Cardiac fibroblast (primary cell): ENCODE results near the gene DYNLRB2.

Experiments used
- DNase-seq, 2 donors: peaks; one replicate each; pipeline versions ENCODE4 v3.0.0 to v3.0.0-alpha.2; 2010; ENCODE audit warnings: low read depth in 2 of 2
- H3K4me3 ChIP-seq, 2 donors: replicated peaks in 1 of 2; 1 replicate in 1 of 2; 2 replicates in 1 of 2; pipeline ENCODE4 v1.5.1; 2011; ENCODE audit warnings: low read depth in 2 of 2, low read length in 2 of 2, mild to moderate bottlenecking in 2 of 2, moderate library complexity in 1 of 2
- TF ChIP-seq, protein P1 (sequence below): IDR thresholded peaks from one replicate; pipeline ENCODE4 v1.5.1; 2011; ENCODE audit warnings: low read depth, mild to moderate bottlenecking, low read length, inconsistent platforms

DYNLRB2 gene

DNA sequence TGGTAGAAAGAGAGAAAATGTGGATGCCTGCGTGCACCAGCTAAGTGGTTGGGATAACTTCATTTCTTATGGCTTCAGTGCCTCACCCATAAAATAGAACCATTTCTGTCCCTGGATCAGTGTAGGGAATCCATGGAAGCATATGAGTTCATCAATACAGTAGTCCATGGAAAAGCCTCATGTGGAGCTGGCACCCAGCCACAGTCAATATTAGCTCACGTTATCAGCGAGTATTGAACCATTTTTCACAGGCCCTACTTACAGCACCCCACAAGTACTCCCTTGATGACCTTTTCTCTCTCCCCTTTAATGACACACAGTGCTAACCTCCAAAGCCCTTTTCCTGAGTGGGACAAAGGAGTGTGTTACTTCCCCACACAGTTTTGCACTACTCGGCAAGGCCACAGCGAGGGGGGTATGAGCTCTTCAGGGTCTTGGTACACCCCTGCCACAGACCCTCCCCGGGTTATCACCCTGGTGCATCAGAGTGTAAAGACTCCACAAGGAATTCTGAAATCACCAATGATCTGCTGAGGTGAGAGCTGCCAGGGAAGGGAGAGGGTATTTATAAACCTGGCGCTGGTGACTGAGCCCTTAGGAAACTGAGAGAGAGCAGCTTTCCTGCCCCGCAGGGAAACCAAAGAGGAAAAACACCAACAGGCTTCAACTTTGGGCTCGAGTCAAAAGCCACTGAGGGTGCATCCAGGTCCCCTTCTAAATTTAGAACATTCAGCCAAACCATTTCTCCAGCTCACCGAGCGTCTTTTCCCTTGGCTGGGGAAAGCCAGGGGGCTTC is 36.9 kb downstream of the DYNLRB2 start:
- DNase-seq = no peak
- TF ChIP-seq, protein P1, sequence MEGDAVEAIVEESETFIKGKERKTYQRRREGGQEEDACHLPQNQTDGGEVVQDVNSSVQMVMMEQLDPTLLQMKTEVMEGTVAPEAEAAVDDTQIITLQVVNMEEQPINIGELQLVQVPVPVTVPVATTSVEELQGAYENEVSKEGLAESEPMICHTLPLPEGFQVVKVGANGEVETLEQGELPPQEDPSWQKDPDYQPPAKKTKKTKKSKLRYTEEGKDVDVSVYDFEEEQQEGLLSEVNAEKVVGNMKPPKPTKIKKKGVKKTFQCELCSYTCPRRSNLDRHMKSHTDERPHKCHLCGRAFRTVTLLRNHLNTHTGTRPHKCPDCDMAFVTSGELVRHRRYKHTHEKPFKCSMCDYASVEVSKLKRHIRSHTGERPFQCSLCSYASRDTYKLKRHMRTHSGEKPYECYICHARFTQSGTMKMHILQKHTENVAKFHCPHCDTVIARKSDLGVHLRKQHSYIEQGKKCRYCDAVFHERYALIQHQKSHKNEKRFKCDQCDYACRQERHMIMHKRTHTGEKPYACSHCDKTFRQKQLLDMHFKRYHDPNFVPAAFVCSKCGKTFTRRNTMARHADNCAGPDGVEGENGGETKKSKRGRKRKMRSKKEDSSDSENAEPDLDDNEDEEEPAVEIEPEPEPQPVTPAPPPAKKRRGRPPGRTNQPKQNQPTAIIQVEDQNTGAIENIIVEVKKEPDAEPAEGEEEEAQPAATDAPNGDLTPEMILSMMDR = no peak
- no peak overlapping the region for H3K4me3 ChIP-seq

DNA sequence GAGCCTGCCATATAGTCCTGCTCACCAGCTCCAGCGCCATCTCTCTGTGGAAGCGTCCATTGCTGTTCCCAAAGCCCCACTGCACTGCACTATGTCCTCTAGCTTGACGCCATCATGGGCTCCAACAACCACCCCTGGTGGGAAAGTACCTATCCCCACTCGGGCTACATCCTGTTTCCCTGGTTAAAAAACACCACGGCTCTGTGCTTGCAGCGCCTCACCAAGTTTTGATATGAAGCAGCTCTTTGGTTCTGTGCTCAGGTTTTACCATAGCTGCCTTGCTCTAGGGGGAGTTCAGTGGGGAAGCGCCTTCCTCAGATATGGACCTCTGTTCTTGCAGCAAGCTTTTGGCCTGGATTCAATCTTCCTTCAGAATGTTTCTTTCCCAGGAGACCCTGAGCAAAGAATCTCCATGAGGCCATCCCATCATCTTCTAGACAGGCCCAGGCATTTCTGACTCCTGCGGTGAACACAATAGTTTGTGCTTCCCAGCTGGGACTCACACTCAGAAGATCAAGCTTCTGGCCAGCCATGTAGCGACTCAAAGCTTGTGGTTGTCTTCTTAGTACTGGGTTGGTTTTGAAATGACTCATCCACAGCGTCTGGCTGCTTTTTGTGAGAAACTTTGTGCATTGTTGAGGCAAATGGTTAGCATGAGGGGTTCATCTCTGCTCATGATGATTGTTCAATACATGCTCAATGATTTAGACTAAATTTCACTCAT is 39.5 kb downstream of the DYNLRB2 start:
- TF ChIP-seq, protein P1 = no peak
- H3K4me3 ChIP-seq = no peak overlapping the region
- DNase-seq = peak in 1 of 2 donors; percentile 69

DNA sequence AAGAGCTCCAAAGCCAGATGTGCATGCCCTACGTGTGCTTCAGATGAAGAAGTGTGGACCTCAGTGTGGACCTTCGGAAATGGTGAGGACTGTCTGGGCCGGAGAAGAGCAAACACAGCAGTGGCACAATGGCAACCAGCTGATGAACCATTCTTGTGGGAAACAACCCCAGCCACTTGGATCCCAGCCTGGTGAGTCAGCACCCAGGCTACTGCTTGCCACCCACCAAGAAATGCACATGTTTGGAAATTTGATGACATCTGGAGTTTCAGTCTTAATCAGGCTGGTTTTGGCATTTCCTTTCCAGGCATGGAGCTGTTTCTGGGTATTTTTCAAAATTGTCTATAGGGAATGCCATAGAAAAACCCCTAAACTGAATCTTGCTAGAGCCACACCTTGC is 42.7 kb downstream of the DYNLRB2 start:
- TF ChIP-seq, protein P1 = no peak
- no peak overlapping the region for H3K4me3 ChIP-seq
- peak; percentile 57 to 76 for DNase-seq

DNA sequence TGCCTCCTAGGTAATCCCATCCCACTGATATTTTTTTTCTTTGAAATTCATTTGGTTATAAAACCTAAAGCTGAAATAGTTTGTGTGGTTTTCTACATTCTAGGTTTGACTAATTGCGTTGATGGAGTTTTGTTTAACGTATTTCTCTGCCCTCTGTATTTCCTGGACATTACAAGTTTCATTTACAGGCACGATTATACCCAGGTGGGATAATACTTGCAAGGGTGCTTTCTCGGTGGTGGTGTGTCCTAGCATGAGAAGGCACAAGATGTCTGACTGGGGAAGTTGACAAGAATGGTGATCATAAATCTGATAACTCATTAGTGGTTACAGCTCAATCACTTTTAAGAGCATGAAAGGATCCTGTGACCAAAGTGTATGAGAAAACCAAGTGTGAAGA is 45.0 kb downstream of the DYNLRB2 start:
- no peak for DNase-seq
- H3K4me3 ChIP-seq = no peak overlapping the region
- TF ChIP-seq, protein P1 = no peak

DNA sequence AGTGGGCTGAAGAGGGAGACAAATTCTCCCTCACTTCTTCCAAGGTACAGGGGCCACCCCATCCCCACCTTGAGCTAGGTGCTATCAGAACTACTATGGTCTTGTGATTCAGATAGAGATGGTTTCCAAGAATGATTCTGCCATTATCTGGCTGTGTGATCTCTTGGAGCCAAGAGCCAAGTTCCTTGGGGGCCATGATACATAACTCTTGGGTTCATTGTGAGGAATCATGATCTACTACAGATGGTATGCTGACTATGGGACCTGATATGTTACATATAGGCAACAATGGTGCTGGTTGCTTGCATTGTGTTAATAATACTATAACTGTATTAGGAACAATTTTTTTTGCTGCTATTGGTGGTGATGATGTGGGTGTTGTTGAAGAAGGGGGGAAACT is 45.7 kb downstream of the DYNLRB2 start:
- H3K4me3 ChIP-seq = no peak overlapping the region
- TF ChIP-seq, protein P1 = no peak
- peak in 1 of 2 donors; percentile 36 for DNase-seq

DNA sequence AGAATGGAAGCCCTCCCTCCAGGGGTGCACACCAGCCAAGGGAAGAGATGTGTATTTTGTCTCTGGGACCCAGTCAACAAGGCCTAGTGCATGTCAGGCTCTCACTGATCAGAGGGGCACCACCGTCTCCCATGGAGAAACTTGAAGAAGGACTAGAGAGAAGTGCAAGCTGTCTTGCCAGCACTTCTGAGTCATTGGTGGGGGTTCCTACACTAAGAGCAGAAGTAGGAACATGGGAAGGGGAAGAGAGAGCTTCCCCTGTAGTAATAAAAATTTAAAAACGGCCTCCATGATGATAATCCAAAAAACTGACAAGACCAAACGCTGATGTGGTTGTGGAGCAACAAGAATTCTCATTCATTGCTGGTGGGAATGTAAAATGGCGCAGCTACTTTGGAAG is 46.3 kb downstream of the DYNLRB2 start:
- no peak overlapping the region for H3K4me3 ChIP-seq
- TF ChIP-seq, protein P1 = no peak
- no peak for DNase-seq
